WTC11 (cell line): ENCODE measurements around the gene NLRP7. TPM values are rescaled to one million over a fixed set of nuclear protein-coding genes. Genes with fewer than 3 reads are reported as not detected.
A peak's percentile ranks its signal among the peaks of the same experiment; 100 is the strongest.

Experiments
- ATAC-seq: fragments of 200-7000 bp; cut with Tn5 transposase; 2 replicates; pipeline ENCODE4 v1.10.0; 2021; ENCODE audit warnings: mild to moderate bottlenecking, moderate library complexity
- CTCF ChIA-PET: fragments of 300-600 bp; sonication (Branson Sonifier 250); formaldehyde crosslinking; loops from one replicate; lab custom pipeline; 2021; ENCODE audit warnings: antibody characterized with exemption; lab: Charles Lee
- POLR2A ChIA-PET: fragments of 350-600 bp; sonication (Branson Sonifier 250); formaldehyde crosslinking; loops from one replicate; lab custom pipeline; 2021; ENCODE audit warnings: antibody characterized with exemption; lab: Charles Lee
- DNase-seq: peaks from one replicate; pipeline ENCODE4 v3.0.0; 2021; ENCODE audit warnings: low spot score
- H3K27ac Mint-ChIP-seq: 2 replicates; pipeline ENCODE4 v1.8.0; 2021; ENCODE audit warnings: mixed read lengths
- H3K27me3 Mint-ChIP-seq: 2 replicates; pipeline ENCODE4 v1.8.0; 2021; ENCODE audit warnings: low read depth, mild to moderate bottlenecking, moderate library complexity, mixed read lengths
- H3K36me3 Mint-ChIP-seq: 2 replicates; pipeline ENCODE4 v1.8.0; 2021; ENCODE audit warnings: mixed read lengths
- H3K4me1 Mint-ChIP-seq: 2 replicates; pipeline ENCODE4 v1.8.0; 2022; ENCODE audit warnings: mixed read lengths
- H3K4me3 Mint-ChIP-seq: 2 replicates; pipeline ENCODE4 v1.8.0; 2021; ENCODE audit warnings: mild to moderate bottlenecking, moderate library complexity, mixed read lengths
- H3K9me3 Mint-ChIP-seq: 2 replicates; pipeline ENCODE4 v1.8.0; 2021; ENCODE audit warnings: mixed read lengths
- EMX1 ChIP-seq: fragments of 250-450 bp; sonication (Bioruptor Pico); IDR thresholded peaks from 2 replicates; pipeline ENCODE4 v1.8.0; 2021; ENCODE audit warnings: mild to moderate bottlenecking
- ESRRA ChIP-seq: sonication (generic); formaldehyde crosslinking; IDR thresholded peaks from 2 replicates; pipeline ENCODE4 v1.8.1; 2022; ENCODE audit warnings: mild to moderate bottlenecking, missing genetic modification reagents, borderline replicate concordance
- ETV6 ChIP-seq: sonication (generic); formaldehyde crosslinking; IDR thresholded peaks from 2 replicates; pipeline ENCODE4 v1.8.1; 2022; ENCODE audit warnings: mild to moderate bottlenecking, missing genetic modification reagents
- FOXK1 ChIP-seq: sonication (generic); formaldehyde crosslinking; IDR thresholded peaks from 2 replicates; pipeline ENCODE4 v1.8.0; 2022; ENCODE audit warnings: mild to moderate bottlenecking, moderate library complexity, missing genetic modification reagents
- GABPB1 ChIP-seq: sonication (generic); formaldehyde crosslinking; IDR thresholded peaks from 2 replicates; pipeline ENCODE4 v1.8.1; 2023; ENCODE audit warnings: mild to moderate bottlenecking, missing genetic modification reagents
- HMGA2 ChIP-seq: fragments of 250-450 bp; sonication (Bioruptor Pico); IDR thresholded peaks from 2 replicates; pipeline ENCODE4 v1.4.0; 2021; ENCODE audit warnings: mild to moderate bottlenecking, moderate library complexity
- NFATC4 ChIP-seq: fragments of 250-450 bp; sonication (Bioruptor Pico); IDR thresholded peaks from 2 replicates; pipeline ENCODE4 v1.9.0; 2021; ENCODE audit warnings: mild to moderate bottlenecking
- NFYB ChIP-seq: sonication (generic); formaldehyde crosslinking; conservative IDR thresholded peaks from 2 replicates; pipeline ENCODE4 v1.8.0; 2022; ENCODE audit warnings: low read depth, missing genetic modification reagents
- NR1H2 ChIP-seq: sonication (generic); formaldehyde crosslinking; IDR thresholded peaks from 2 replicates; pipeline ENCODE4 v1.9.0; 2021; ENCODE audit warnings: mild to moderate bottlenecking, moderate library complexity, missing genetic modification reagents
- RELA ChIP-seq: sonication (generic); formaldehyde crosslinking; IDR thresholded peaks from 2 replicates; pipeline ENCODE4 v1.8.1; 2022; ENCODE audit warnings: missing genetic modification reagents, mild to moderate bottlenecking, borderline replicate concordance
- RORB ChIP-seq: fragments of 250-450 bp; sonication (Bioruptor Pico); IDR thresholded peaks from 2 replicates; pipeline ENCODE4 v1.9.0; 2021; ENCODE audit warnings: mild to moderate bottlenecking
- SMAD3 ChIP-seq: sonication (generic); formaldehyde crosslinking; IDR thresholded peaks from 2 replicates; pipeline ENCODE4 v1.8.0; 2022; ENCODE audit warnings: missing genetic modification reagents, mild to moderate bottlenecking, borderline replicate concordance
- TEAD1 ChIP-seq: sonication (generic); formaldehyde crosslinking; IDR thresholded peaks from 2 replicates; pipeline ENCODE4 v1.8.0; 2022; ENCODE audit warnings: mild to moderate bottlenecking, missing genetic modification reagents
- ZNF121 ChIP-seq: sonication (generic); formaldehyde crosslinking; IDR thresholded peaks from 2 replicates; pipeline ENCODE4 v1.8.0; 2023; ENCODE audit warnings: missing genetic modification reagents
- ZNF219 ChIP-seq: sonication (generic); formaldehyde crosslinking; IDR thresholded peaks from 2 replicates; pipeline ENCODE4 v1.8.0; 2023; ENCODE audit warnings: missing genetic modification reagents, mild to moderate bottlenecking, borderline replicate concordance
- ZNF263 ChIP-seq: sonication (generic); formaldehyde crosslinking; IDR thresholded peaks from 2 replicates; pipeline ENCODE4 v1.8.1; 2022; ENCODE audit warnings: low read depth, mild to moderate bottlenecking, moderate library complexity, missing genetic modification reagents
- total RNA-seq: library from RNA; stranded (reverse); gene quantifications from 3 replicates; pipeline ENCODE4 v1.2.3, GENCODE V29; 2021
- TF ChIP-seq, protein P1 (sequence below): sonication (generic); formaldehyde crosslinking; conservative IDR thresholded peaks from 2 replicates; pipeline ENCODE4 v1.8.1; 2023; ENCODE audit warnings: mild to moderate bottlenecking, low read depth, missing genetic modification reagents, moderate library complexity
- TF ChIP-seq, protein P2 (sequence below): fragments of 250-450 bp; sonication (Bioruptor Pico); IDR thresholded peaks from 2 replicates; pipeline ENCODE4 v1.8.0; 2021; ENCODE audit warnings: mild to moderate bottlenecking
- TF ChIP-seq, protein P3 (sequence below): sonication (generic); formaldehyde crosslinking; IDR thresholded peaks from 2 replicates; pipeline ENCODE4 v1.8.1; 2023; ENCODE audit warnings: mild to moderate bottlenecking, missing genetic modification reagents, borderline replicate concordance
- TF ChIP-seq, protein P4 (sequence below): sonication (generic); formaldehyde crosslinking; IDR thresholded peaks from 2 replicates; pipeline ENCODE4 v1.8.0; 2022; ENCODE audit warnings: mild to moderate bottlenecking, missing genetic modification reagents
- TF ChIP-seq, protein P5 (sequence below): fragments of 250-450 bp; sonication (Bioruptor Pico); IDR thresholded peaks from 2 replicates; pipeline ENCODE4 v2.1.2; 2022; ENCODE audit warnings: mild to moderate bottlenecking, moderate library complexity

NLRP7 gene
- total RNA-seq, 1 experiment from 2014 or later: 6.8 TPM

DNA sequence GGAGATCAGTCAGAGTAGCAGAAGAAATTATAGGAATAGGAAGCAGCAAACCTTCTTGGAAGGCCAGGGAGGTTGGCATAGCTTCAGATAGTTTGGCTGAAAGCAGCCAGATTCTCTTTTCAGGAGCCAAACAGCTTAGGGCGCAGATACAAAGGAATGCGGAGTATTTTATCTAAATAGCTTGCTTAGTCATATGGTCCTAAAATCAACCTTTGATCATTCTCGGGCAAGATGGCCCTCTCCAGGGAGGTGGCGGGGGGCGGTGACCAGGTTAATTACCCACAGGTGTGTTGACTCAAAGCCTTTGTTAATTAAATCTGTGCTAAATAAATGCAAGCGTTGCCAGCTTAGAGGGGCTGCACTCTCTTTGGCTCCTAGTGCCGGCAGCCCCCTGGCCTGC lies 53.9 kb downstream of the NLRP7 start (continued):
- TF ChIP-seq ETV6 (CRISPR knock-in tag) (peak; percentile 47; the same call in 1 of the 2 replicates), FOXK1 (CRISPR knock-in tag) (no peak), HMGA2 (no peak), EMX1 (CRISPR knock-in tag) (no peak)

DNA sequence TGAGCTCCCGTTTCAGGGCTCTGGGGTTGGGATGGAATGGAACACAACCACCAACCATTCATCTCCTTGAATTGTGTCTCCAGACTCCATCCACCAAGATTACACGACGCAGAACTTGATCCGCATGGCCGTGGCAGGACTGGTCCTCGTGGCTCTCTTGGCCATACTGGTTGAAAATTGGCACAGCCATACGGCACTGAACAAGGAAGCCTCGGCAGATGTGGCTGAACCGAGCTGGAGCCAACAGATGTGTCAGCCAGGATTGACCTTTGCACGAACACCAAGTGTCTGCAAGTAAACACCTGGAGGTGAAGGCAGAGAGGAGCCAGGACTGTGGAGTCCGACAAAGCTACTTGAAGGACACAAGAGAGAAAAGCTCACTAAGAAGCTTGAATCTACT lies 57.8 kb downstream of the NLRP7 start:
- no peaks in the 10 kb centered on the region for H3K9me3 Mint-ChIP-seq
- peaks cover 36% of the 10 kb centered on the region for H3K4me1 Mint-ChIP-seq
- no peak overlapping the region for H3K27ac Mint-ChIP-seq
- no peak overlapping the region for H3K4me3 Mint-ChIP-seq
- CTCF ChIA-PET: interaction anchor here (1.7 kb wide), 1 partner anchor 8 kb away, joined by 10 read pairs; no protein-coding TSS in a partner anchor
- TF ChIP-seq RORB (CRISPR knock-in tag) (no peak), ZNF263 (no peak), TEAD1 (no peak), NR1H2 (CRISPR knock-in tag) (no peak), RELA (CRISPR knock-in tag) (no peak), HMGA2 (no peak), ESRRA (CRISPR knock-in tag) (no peak), SMAD3 (CRISPR knock-in tag) (no peak)
- TF ChIP-seq, protein P1, sequence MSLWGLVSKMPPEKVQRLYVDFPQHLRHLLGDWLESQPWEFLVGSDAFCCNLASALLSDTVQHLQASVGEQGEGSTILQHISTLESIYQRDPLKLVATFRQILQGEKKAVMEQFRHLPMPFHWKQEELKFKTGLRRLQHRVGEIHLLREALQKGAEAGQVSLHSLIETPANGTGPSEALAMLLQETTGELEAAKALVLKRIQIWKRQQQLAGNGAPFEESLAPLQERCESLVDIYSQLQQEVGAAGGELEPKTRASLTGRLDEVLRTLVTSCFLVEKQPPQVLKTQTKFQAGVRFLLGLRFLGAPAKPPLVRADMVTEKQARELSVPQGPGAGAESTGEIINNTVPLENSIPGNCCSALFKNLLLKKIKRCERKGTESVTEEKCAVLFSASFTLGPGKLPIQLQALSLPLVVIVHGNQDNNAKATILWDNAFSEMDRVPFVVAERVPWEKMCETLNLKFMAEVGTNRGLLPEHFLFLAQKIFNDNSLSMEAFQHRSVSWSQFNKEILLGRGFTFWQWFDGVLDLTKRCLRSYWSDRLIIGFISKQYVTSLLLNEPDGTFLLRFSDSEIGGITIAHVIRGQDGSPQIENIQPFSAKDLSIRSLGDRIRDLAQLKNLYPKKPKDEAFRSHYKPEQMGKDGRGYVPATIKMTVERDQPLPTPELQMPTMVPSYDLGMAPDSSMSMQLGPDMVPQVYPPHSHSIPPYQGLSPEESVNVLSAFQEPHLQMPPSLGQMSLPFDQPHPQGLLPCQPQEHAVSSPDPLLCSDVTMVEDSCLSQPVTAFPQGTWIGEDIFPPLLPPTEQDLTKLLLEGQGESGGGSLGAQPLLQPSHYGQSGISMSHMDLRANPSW: no peak
- TF ChIP-seq, protein P2, sequence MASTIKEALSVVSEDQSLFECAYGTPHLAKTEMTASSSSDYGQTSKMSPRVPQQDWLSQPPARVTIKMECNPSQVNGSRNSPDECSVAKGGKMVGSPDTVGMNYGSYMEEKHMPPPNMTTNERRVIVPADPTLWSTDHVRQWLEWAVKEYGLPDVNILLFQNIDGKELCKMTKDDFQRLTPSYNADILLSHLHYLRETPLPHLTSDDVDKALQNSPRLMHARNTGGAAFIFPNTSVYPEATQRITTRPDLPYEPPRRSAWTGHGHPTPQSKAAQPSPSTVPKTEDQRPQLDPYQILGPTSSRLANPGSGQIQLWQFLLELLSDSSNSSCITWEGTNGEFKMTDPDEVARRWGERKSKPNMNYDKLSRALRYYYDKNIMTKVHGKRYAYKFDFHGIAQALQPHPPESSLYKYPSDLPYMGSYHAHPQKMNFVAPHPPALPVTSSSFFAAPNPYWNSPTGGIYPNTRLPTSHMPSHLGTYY (CRISPR knock-in tag): no peak
- TF ChIP-seq, protein P3, sequence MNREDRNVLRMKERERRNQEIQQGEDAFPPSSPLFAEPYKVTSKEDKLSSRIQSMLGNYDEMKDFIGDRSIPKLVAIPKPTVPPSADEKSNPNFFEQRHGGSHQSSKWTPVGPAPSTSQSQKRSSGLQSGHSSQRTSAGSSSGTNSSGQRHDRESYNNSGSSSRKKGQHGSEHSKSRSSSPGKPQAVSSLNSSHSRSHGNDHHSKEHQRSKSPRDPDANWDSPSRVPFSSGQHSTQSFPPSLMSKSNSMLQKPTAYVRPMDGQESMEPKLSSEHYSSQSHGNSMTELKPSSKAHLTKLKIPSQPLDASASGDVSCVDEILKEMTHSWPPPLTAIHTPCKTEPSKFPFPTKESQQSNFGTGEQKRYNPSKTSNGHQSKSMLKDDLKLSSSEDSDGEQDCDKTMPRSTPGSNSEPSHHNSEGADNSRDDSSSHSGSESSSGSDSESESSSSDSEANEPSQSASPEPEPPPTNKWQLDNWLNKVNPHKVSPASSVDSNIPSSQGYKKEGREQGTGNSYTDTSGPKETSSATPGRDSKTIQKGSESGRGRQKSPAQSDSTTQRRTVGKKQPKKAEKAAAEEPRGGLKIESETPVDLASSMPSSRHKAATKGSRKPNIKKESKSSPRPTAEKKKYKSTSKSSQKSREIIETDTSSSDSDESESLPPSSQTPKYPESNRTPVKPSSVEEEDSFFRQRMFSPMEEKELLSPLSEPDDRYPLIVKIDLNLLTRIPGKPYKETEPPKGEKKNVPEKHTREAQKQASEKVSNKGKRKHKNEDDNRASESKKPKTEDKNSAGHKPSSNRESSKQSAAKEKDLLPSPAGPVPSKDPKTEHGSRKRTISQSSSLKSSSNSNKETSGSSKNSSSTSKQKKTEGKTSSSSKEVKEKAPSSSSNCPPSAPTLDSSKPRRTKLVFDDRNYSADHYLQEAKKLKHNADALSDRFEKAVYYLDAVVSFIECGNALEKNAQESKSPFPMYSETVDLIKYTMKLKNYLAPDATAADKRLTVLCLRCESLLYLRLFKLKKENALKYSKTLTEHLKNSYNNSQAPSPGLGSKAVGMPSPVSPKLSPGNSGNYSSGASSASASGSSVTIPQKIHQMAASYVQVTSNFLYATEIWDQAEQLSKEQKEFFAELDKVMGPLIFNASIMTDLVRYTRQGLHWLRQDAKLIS (CRISPR knock-in tag): no peak
- TF ChIP-seq, protein P4, sequence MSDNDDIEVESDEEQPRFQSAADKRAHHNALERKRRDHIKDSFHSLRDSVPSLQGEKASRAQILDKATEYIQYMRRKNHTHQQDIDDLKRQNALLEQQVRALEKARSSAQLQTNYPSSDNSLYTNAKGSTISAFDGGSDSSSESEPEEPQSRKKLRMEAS: no peak
- TF ChIP-seq, all 79 proteins: peak for 0
- no peak for DNase-seq
- ATAC-seq: no peak
- peaks cover 8% of the 10 kb centered on the region for H3K27me3 Mint-ChIP-seq
- POLR2A ChIA-PET: interaction anchor here (0.6 to 0.7 kb wide), 2 partner anchors 8 to 22 kb away, joined by 3 read pairs; no protein-coding TSS in a partner anchor
- H3K36me3 Mint-ChIP-seq: no peaks in the 10 kb centered on the region

DNA sequence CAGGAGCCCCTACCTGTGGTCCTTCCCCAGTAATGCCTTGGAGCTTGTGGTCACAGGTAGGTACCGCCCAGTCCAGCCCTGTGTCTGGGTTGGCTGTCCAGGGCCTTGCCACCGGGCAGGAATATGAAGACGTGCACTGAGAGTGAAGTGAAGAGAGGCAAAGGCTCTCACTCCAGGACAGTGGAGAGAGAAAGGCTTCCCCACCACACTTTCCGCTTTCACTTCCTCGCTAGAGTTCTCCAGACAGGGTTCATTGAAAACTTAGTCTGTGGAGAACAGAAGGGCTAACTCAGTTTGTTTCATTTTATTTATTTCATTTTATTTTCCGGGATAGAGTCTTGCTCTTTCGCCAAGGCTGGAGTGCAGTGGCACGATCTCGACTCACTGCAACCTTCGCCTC lies 59.1 kb downstream of the NLRP7 start:
- no peak for DNase-seq
- no peak for ATAC-seq
- CTCF ChIA-PET: no interaction called here
- H3K27me3 Mint-ChIP-seq: peaks cover 8% of the 10 kb centered on the region
- TF ChIP-seq, protein P4: no peak
- TF ChIP-seq, protein P5, sequence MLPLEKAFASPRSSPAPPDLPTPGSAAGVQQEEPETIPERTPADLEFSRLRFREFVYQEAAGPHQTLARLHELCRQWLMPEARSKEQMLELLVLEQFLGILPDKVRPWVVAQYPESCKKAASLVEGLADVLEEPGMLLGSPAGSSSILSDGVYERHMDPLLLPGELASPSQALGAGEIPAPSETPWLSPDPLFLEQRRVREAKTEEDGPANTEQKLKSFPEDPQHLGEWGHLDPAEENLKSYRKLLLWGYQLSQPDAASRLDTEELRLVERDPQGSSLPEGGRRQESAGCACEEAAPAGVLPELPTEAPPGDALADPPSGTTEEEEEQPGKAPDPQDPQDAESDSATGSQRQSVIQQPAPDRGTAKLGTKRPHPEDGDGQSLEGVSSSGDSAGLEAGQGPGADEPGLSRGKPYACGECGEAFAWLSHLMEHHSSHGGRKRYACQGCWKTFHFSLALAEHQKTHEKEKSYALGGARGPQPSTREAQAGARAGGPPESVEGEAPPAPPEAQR (CRISPR knock-in tag): no peak
- TF ChIP-seq NFATC4 (CRISPR knock-in tag) (no peak), ZNF121 (CRISPR knock-in tag) (no peak), NFYB (no peak), GABPB1 (no peak), NR1H2 (CRISPR knock-in tag) (no peak), ZNF219 (no peak)
- TF ChIP-seq, all 79 proteins: peak for 0
- no peak overlapping the region for H3K4me3 Mint-ChIP-seq
- peaks cover 26% of the 10 kb centered on the region for H3K4me1 Mint-ChIP-seq
- no peaks in the 10 kb centered on the region for H3K9me3 Mint-ChIP-seq
- no peak overlapping the region for H3K27ac Mint-ChIP-seq
- POLR2A ChIA-PET: no interaction called here
- no peaks in the 10 kb centered on the region for H3K36me3 Mint-ChIP-seq
